UCSD-AML1 (cell line): Measurements from ENCODE around the gene AQR.
"Not testable (repeated sequence)": the region's sequence is repeated elsewhere in the genome, so short reads cannot be mapped to it uniquely, and the experiment has no call there.

Experiments
- DNase-seq: peaks from one replicate; lab custom pipeline; 2025; ENCODE audit not compliant: unreplicated experiment; lab: John Stamatoyannopoulos, UW

AQR gene

DNA sequence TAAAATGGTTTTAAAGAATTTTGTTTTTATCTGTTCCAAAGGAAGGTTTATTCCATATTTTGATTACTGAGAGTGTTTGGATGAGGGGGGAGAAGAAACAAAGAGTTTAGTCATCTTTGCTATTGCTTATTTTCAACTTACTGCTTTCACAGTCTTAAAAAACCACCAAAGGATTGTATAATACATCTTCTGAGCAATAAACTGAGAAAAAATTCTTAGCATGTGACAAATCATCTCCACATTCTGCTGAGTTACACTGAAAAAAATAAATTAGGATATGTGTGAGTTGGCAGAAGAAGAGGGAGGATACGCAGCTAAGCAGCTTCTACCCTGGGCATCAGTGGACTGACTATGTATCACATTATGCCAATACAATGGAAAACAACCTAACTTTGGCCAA lies 151.0 kb downstream of the AQR start:
- DNase-seq, result no peak

DNA sequence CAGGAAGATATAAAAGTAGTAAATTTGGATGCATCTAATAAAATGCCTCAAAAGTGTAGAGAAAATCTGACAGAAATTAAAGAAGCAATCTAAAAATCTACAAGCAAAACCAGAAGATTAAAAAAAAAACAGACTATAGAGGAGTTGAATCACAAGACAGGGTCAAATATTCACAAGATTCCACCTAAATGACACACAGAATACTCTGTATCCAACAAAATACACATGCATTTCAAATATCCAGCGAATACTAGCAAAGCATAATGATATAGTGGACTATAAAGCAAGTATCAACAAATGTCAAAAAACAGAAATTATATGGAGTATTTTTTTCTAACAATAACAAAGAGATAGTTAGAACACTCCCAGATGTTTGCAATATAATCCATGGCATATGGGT lies 153.7 kb downstream of the AQR start:
- no peak for DNase-seq

DNA sequence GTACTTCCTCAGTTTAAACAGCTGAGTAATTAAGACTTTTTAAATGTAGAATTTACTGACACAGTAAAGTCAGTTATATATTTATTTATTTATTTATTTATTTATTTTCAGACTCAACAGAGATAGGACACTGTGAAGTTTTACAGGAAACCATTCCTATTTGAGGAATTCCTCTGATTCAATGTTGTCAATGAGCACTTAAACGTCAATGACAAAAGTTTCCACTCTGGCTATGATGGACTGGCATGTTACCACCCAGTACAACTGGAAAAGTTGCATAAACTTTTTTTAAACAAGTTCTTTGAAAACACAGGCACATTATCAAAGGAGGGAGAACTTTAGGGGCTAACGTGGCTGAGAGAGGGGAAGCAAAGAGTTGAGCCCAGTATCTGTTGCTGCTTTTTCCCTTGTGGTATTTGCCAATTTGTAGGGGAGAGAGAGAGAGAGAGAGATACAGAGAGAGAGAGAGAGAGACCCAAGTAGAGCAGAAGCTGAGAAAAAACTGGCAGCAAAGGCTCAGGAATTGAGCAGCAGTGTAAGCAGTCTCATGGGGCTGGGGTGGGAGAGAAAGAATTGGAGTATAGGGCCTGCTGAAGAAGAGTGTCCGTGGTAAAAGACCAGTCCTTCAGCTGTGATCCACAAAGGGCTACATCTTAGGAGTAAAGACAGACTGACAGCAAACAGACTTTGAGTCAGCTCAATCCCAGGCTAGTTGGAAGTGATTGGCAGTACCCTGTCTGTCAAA lies 155.9 kb downstream of the AQR start:
- DNase-seq, result no peak

DNA sequence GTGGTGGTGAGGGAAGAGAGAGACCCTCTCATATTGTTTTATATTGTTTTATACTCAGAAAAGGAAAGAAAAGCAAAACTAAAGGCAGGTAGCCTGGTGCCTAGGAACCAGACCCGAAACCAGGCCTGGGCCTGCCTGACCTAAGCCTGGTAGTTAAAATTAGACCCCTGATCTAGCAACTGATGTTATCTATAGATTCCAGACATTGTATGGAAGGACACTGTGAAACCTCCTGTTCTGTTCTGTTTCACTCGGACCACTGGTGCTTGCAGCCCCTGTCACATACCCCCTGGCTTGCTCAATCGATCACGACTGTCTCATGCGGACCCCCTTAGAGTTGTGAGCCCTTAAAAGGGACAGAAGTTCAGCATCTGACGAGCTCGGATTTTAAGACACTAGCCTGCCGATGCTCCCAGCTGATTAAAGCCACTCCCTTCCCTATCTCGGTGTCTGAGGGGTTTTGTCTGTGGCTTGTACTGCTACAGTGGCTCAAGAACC lies 156.6 kb downstream of the AQR start:
- not testable (repeated sequence) for DNase-seq

DNA sequence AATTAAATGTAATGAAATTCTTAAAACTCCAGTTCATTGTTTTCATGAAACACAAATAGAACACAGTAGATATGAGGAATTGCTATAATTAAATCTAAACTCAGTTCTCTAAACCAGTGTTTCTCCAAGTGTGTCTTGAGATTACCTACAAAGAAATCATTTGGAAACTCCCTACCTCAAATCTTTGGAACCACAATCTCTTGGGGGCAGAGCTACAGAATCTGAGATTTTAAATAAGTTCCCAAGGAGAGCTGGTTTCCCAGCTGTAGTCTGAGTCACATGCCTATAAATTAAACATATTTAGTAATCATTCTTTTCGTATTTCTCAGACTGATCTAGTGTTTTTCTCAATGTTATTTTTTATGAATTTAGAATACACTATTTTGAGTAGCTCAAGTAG lies 157.2 kb downstream of the AQR start:
- DNase-seq, result no peak

DNA sequence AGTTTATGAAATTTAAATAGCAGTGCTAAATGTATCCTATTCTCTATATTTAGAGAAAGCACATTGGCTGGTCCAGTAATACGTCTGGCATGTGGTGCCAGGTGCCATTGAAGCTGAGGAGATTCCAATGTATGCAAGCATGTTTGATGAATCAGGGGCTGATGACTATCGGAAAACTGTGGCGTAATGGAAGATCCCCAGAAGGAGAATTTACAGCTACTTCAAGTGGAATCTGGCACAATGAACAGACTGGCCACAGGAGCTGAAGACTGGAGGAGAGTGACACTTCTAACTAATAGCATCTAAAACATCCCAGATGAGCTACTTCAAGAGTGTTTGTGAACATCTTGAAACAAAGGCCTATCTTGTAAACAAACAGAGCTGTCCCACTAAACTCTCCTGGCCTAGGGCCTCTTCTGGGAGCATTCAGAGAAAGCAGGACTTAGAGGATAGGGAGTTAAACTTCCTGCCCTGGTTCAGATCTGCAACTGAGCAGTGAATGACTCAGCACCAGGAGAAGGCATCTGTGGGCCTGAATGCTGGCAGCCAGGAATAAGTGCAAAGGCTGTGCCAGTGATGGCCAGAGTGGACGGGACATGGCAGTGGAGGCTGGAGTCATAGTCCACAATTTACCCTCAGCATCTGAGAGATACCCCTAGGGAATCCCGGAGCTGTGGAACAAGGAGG lies 159.0 kb downstream of the AQR start:
- DNase-seq, result peak; percentile 13

DNA sequence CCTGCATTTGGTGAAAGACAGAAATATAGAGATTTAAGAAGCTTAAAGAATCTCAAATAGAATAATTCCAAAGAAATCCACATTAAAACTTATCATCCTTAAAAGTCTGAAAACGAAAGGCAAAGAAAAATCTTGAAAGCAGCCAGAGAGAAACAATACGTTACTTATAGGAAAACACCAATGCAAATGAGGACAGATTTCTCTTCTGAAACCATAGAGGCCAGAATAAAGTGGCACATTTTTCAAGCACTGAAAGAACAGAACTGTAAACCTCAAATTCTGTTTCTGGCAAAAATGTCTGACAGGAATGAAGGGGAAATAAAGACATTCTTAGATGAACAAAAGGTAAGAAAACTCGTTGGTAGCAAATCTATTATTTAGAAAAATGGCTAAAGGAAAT lies 160.4 kb downstream of the AQR start:
- no peak for DNase-seq

DNA sequence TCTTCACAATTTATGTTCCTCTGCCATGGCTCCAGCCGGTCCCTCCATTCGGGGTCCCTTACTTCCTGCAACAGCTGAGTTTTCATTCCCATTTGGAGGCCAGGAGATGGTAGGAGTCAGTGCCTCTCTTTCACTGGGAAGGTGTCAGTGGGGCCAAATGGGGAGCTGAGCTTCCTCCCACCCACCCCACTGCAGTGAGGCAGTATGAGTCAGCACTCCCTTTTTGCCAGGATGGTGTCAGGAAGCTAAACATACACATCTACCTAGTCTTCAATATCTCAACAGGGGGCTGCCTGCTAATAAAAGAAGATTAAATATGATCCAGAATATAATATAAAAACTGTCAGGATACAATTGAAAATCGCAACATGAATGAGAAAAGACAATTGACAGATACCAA lies 161.5 kb downstream of the AQR start:
- no peak for DNase-seq

DNA sequence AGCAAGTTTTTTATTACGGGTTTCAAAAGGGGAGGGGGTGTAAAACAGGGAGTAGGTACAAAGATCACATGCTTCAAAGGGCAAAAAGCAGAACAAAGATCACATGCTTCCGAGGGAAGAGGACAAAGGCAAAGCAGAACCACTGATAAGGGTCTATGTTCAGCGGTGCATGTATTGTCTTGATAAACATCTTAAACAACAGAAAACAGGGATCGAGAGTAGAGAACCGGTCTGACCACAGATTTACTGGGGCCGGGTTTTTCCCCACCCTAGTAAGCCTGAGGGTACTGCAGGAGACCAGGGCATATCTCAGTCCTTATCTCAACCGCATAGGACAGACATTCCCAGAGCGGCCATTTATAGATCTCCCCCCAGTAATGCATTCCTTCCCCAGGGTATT lies 162.3 kb downstream of the AQR start:
- DNase-seq, result not testable (repeated sequence)

DNA sequence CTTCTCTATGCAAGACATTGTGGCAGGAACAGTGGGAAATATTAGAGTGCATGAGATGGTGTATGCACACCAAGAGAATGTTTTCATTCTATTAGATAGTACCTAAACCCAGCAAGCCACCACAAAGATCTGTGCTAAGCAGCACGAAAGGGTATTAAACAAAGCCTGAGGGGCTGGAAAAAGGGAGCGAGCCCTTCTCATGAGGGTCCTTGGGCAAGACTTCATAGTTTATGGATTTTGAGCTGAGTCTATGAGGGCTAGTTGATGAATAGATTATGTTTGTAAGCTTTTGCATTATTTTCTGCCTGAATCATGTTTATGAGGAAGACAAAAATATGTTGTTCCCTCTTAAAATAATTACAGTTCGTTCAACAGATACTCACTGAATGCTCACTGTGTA lies 164.8 kb downstream of the AQR start:
- DNase-seq, result no peak

DNA sequence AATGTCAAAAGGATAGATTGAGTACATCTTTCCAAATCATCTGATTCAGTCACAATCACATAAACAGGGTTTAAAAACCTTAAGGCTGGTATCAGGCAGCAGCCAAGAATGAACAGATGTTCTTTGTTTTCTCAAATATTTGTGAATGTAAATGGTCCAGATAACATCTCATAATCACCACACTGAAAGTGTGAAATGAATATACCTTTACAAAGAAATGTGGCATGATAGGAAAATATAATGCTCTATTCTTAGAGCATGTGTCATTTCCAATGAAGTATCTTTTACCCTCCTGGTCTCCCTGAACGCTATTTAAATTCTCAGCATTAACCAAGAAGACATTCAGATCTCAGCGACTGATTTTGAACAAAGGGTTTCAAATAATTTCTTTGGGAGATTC lies 165.4 kb downstream of the AQR start:
- DNase-seq, result no peak

DNA sequence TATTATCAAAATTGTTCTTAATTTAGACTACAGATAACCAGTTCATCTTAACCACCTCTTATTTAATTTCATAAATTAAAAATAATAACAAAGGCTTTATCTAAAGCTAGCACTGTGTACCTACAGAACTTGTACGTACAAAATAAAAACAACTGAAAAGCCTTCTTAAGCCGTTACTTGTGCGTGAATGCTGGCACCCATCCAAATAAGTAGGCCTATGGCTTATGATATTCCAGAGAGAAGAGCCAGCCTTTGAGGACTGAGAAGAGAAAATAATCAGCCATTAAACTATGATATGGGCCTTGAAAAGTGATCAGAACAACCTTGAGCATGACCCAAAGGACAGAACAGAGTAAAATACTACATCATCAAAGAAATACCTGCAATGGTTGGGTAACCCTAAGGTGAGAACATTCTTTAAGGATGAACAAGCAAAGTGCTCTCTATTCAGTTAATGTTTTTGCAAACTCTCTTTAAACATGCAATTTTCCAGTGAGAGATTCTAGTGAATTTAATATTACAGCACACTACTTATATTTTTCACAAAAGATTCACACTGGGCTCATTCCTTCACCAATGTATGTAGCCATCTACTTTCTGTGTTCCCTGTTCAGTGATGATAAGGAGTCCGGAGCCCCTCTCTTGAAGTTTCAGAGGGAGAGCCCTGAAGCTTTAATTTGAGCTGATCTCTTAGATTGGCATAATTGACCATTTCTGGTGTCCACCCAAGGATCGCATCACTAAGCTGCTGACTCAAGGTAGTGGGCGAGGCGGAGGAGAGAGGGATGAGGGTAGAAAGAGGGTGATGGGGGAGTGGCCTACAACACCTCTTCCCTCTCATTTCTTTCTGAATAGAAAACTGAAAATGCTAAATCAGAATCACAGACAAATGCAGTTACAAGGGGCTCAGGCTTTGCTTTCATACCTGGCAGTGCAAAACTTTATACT lies 166.5 kb downstream of the AQR start:
- DNase-seq, result no peak

DNA sequence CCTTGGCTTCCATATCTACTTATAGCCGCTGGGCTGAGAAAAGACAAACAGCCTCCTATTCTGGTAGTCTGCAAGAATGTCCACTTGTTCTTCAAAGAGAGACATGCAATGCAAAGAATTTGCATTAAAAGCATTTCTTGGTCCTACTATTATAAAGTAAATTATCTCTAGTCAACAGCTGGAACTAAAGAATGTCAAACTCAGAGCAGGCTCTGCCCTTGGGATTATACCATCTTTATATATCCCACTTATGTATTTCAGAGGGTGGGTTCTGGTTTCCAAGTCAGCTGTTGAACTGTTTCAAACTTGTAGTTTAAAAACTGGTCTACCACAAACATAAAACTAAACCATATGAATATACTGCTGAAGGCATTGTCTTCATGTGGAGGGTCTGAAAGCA lies 167.2 kb downstream of the AQR start:
- no peak for DNase-seq
